ENCODE data around the gene PLA2G15. TPM values are rescaled to one million over a fixed set of nuclear protein-coding genes. Genes with fewer than 3 reads are reported as not detected.

The PLA2G15 gene
- polyA plus RNA-seq, 4 donors, result 5.4 to 19.8 (median 6.5) TPM

- 87 to 96% (median 95%) methylated on average over 3 of the region's 3 CpGs for WGBS, 3 donors
- Histone ChIP-seq H3K27ac (ENCODE audit: low read depth in 1 of 3, low read length in 2 of 3) (no peak overlapping the region), H3K4me3 (ENCODE audit: low read depth in 1 of 3, low read length in 3 of 3) (no peak overlapping the region), H3K9me3 (ENCODE audit: control insufficient read depth in 2 of 2, insufficient read depth in 1 of 2, low read depth in 1 of 2, low read length in 1 of 2) (no peaks in the 10 kb centered on the region), H3K27me3 (ENCODE audit: control insufficient read depth in 3 of 3, insufficient read depth in 3 of 3, low read length in 3 of 3) (no peaks in the 10 kb centered on the region), H3K4me1 (ENCODE audit: control insufficient read depth in 3 of 3, insufficient read depth in 2 of 3, low read depth in 1 of 3, low read length in 2 of 3) (no peaks in the 10 kb centered on the region), H3K36me3 (ENCODE audit: control insufficient read depth in 3 of 3, insufficient read depth in 2 of 3, low read depth in 1 of 3, low read length in 3 of 3) (peaks cover 2 to 16% (median 6%) of the 10 kb centered on the region in 3 donors)
- DNase-seq, result no peak
- FAIRE-seq, result no peak
These were observed 28.9 kb upstream of the PLA2G15 start for GRCh38 chr16:68216240-68216639.

GRCh38 chr16:68217506-68217905 lies 27.7 kb upstream of the PLA2G15 start:
- WGBS, 3 donors, result 85 to 94% (median 87%) methylated on average over 4 of the region's 4 CpGs
- Histone ChIP-seq H3K27ac (ENCODE audit: low read depth in 1 of 3, low read length in 2 of 3) (no peak overlapping the region), H3K36me3 (ENCODE audit: control insufficient read depth in 3 of 3, insufficient read depth in 2 of 3, low read depth in 1 of 3, low read length in 3 of 3) (peaks cover 3 to 19% (median 6%) of the 10 kb centered on the region in 3 donors), H3K4me3 (ENCODE audit: low read depth in 1 of 3, low read length in 3 of 3) (no peak overlapping the region), H3K4me1 (ENCODE audit: control insufficient read depth in 3 of 3, insufficient read depth in 2 of 3, low read depth in 1 of 3, low read length in 2 of 3) (no peaks in the 10 kb centered on the region), H3K9me3 (ENCODE audit: control insufficient read depth in 2 of 2, insufficient read depth in 1 of 2, low read depth in 1 of 2, low read length in 1 of 2) (no peaks in the 10 kb centered on the region), H3K27me3 (ENCODE audit: control insufficient read depth in 3 of 3, insufficient read depth in 3 of 3, low read length in 3 of 3) (no peaks in the 10 kb centered on the region)
- no peak for FAIRE-seq
- DNase-seq, result no peak

GRCh38 chr16:68219725-68220351 lies 25.3 kb upstream of the PLA2G15 start:
- FAIRE-seq, result no peak
- no peaks in the 10 kb centered on the region for H3K4me1 ChIP-seq (ENCODE audit: control insufficient read depth in 3 of 3, insufficient read depth in 2 of 3, low read depth in 1 of 3, low read length in 2 of 3)
- no peak overlapping the region for H3K27ac ChIP-seq (ENCODE audit: low read depth in 1 of 3, low read length in 2 of 3)
- peaks cover 3 to 19% (median 6%) of the 10 kb centered on the region in 3 donors for H3K36me3 ChIP-seq (ENCODE audit: control insufficient read depth in 3 of 3, insufficient read depth in 2 of 3, low read depth in 1 of 3, low read length in 3 of 3)
- no peak for DNase-seq
- no peaks in the 10 kb centered on the region for H3K9me3 ChIP-seq (ENCODE audit: control insufficient read depth in 2 of 2, insufficient read depth in 1 of 2, low read depth in 1 of 2, low read length in 1 of 2)
- H3K27me3 ChIP-seq (ENCODE audit: control insufficient read depth in 3 of 3, insufficient read depth in 3 of 3, low read length in 3 of 3), result no peaks in the 10 kb centered on the region
- H3K4me3 ChIP-seq (ENCODE audit: low read depth in 1 of 3, low read length in 3 of 3), result no peak overlapping the region
- WGBS, 3 donors, result 88 to 94% (median 92%) methylated on average over 6 of the region's 6 CpGs

- no peak for DNase-seq
- Histone ChIP-seq H3K27ac (ENCODE audit: low read depth in 1 of 3, low read length in 2 of 3) (no peak overlapping the region), H3K9me3 (ENCODE audit: control insufficient read depth in 2 of 2, insufficient read depth in 1 of 2, low read depth in 1 of 2, low read length in 1 of 2) (no peaks in the 10 kb centered on the region), H3K4me3 (ENCODE audit: low read depth in 1 of 3, low read length in 3 of 3) (no peak overlapping the region), H3K4me1 (ENCODE audit: control insufficient read depth in 3 of 3, insufficient read depth in 2 of 3, low read depth in 1 of 3, low read length in 2 of 3) (peaks cover 0 to 4% (median 0%) of the 10 kb centered on the region in 3 donors), H3K36me3 (ENCODE audit: control insufficient read depth in 3 of 3, insufficient read depth in 2 of 3, low read depth in 1 of 3, low read length in 3 of 3) (peaks cover 3 to 32% (median 6%) of the 10 kb centered on the region in 3 donors), H3K27me3 (ENCODE audit: control insufficient read depth in 3 of 3, insufficient read depth in 3 of 3, low read length in 3 of 3) (no peaks in the 10 kb centered on the region)
- 79 to 92% (median 88%) methylated on average over 1 of the region's 1 CpG for WGBS, 3 donors
- no peak for FAIRE-seq
These were observed 22.1 kb upstream of the PLA2G15 start for GRCh38 chr16:68223072-68223471.

- WGBS, 3 donors, result 68 to 93% (median 80%) methylated on average over 4 of the region's 4 CpGs
- H3K27ac ChIP-seq (ENCODE audit: low read depth in 1 of 3, low read length in 2 of 3), result no peak overlapping the region
- DNase-seq (no peak), FAIRE-seq (no peak)
- H3K4me3 ChIP-seq (ENCODE audit: low read depth in 1 of 3, low read length in 3 of 3), result no peak overlapping the region
- peaks cover 0 to 4% (median 0%) of the 10 kb centered on the region in 3 donors for H3K4me1 ChIP-seq (ENCODE audit: control insufficient read depth in 3 of 3, insufficient read depth in 2 of 3, low read depth in 1 of 3, low read length in 2 of 3)
- H3K27me3 ChIP-seq (ENCODE audit: control insufficient read depth in 3 of 3, insufficient read depth in 3 of 3, low read length in 3 of 3), result no peaks in the 10 kb centered on the region
- peaks cover 2 to 48% (median 5%) of the 10 kb centered on the region in 3 donors for H3K36me3 ChIP-seq (ENCODE audit: control insufficient read depth in 3 of 3, insufficient read depth in 2 of 3, low read depth in 1 of 3, low read length in 3 of 3)
- no peaks in the 10 kb centered on the region for H3K9me3 ChIP-seq (ENCODE audit: control insufficient read depth in 2 of 2, insufficient read depth in 1 of 2, low read depth in 1 of 2, low read length in 1 of 2)
These were observed 19.1 kb upstream of the PLA2G15 start for GRCh38 chr16:68226116-68226515.

- Histone ChIP-seq H3K4me1 (ENCODE audit: control insufficient read depth in 3 of 3, insufficient read depth in 2 of 3, low read depth in 1 of 3, low read length in 2 of 3) (peaks cover 0 to 4% (median 0%) of the 10 kb centered on the region in 3 donors), H3K9me3 (ENCODE audit: control insufficient read depth in 2 of 2, insufficient read depth in 1 of 2, low read depth in 1 of 2, low read length in 1 of 2) (no peaks in the 10 kb centered on the region), H3K4me3 (ENCODE audit: low read depth in 1 of 3, low read length in 3 of 3) (no peak overlapping the region), H3K27ac (ENCODE audit: low read depth in 1 of 3, low read length in 2 of 3) (peak overlapping the region in 1 of 3 donors; percentile 43), H3K36me3 (ENCODE audit: control insufficient read depth in 3 of 3, insufficient read depth in 2 of 3, low read depth in 1 of 3, low read length in 3 of 3) (peaks cover 3 to 56% (median 6%) of the 10 kb centered on the region in 3 donors), H3K27me3 (ENCODE audit: control insufficient read depth in 3 of 3, insufficient read depth in 3 of 3, low read length in 3 of 3) (no peaks in the 10 kb centered on the region)
- no peak for FAIRE-seq
- WGBS, 3 donors, result 34 to 46% (median 37%) methylated on average over 3 of the region's 3 CpGs
- DNase-seq, result peak in 1 of 2 donors; percentile 42
These were observed 17.9 kb upstream of the PLA2G15 start for GRCh38 chr16:68227183-68227793.

GRCh38 chr16:68227850-68228553 lies 17.2 kb upstream of the PLA2G15 start:
- H3K4me3 ChIP-seq (ENCODE audit: low read depth in 1 of 3, low read length in 3 of 3), result no peak overlapping the region
- 68 to 71% (median 69%) methylated on average over 2 of the region's 2 CpGs for WGBS, 3 donors
- FAIRE-seq, result no peak

GRCh38 chr16:68228652-68229051 lies 16.5 kb upstream of the PLA2G15 start:
- no peak overlapping the region for H3K27ac ChIP-seq (ENCODE audit: low read depth in 1 of 3, low read length in 2 of 3)
- WGBS, 3 donors, result 84 to 88% (median 85%) methylated on average over 3 of the region's 3 CpGs
- peaks cover 6 to 68% (median 6%) of the 10 kb centered on the region in 3 donors for H3K36me3 ChIP-seq (ENCODE audit: control insufficient read depth in 3 of 3, insufficient read depth in 2 of 3, low read depth in 1 of 3, low read length in 3 of 3)
- H3K4me1 ChIP-seq (ENCODE audit: control insufficient read depth in 3 of 3, insufficient read depth in 2 of 3, low read depth in 1 of 3, low read length in 2 of 3), result peaks cover 0 to 11% (median 0%) of the 10 kb centered on the region in 3 donors
- H3K4me3 ChIP-seq (ENCODE audit: low read depth in 1 of 3, low read length in 3 of 3), result no peak overlapping the region
- no peaks in the 10 kb centered on the region for H3K9me3 ChIP-seq (ENCODE audit: control insufficient read depth in 2 of 2, insufficient read depth in 1 of 2, low read depth in 1 of 2, low read length in 1 of 2)
- no peak for FAIRE-seq
- H3K27me3 ChIP-seq (ENCODE audit: control insufficient read depth in 3 of 3, insufficient read depth in 3 of 3, low read length in 3 of 3), result no peaks in the 10 kb centered on the region
- DNase-seq, result no peak

More at GRCh38 chr16:68227850-68228553, 17.2 kb upstream of the PLA2G15 start:
- H3K9me3 ChIP-seq (ENCODE audit: control insufficient read depth in 2 of 2, insufficient read depth in 1 of 2, low read depth in 1 of 2, low read length in 1 of 2), result no peaks in the 10 kb centered on the region
- H3K4me1 ChIP-seq (ENCODE audit: control insufficient read depth in 3 of 3, insufficient read depth in 2 of 3, low read depth in 1 of 3, low read length in 2 of 3), result peaks cover 0 to 5% (median 0%) of the 10 kb centered on the region in 3 donors
- peaks cover 6 to 63% (median 6%) of the 10 kb centered on the region in 3 donors for H3K36me3 ChIP-seq (ENCODE audit: control insufficient read depth in 3 of 3, insufficient read depth in 2 of 3, low read depth in 1 of 3, low read length in 3 of 3)
- H3K27ac ChIP-seq (ENCODE audit: low read depth in 1 of 3, low read length in 2 of 3), result no peak overlapping the region
- DNase-seq, result no peak
- no peaks in the 10 kb centered on the region for H3K27me3 ChIP-seq (ENCODE audit: control insufficient read depth in 3 of 3, insufficient read depth in 3 of 3, low read length in 3 of 3)
